DND-41 (cell line): ENCODE results near the gene AK8.
A peak's percentile ranks its signal among the peaks of the same experiment; 100 is the strongest.

Source experiments
- ATAC-seq: fragments of 200-7000 bp; cut with Tn5 transposase; 3 replicates; pipeline ENCODE4 v1.9.1; 2021; ENCODE audit warnings: low read depth; ENCODE audit not compliant: insufficient read depth
- DNase-seq: peaks from one replicate; pipeline ENCODE4 v3.0.0-alpha.2; 2020
- H2AFZ ChIP-seq: 2 replicates; pipeline ENCODE4 v1.6.0; 2012; ENCODE audit warnings: low read depth, low read length
- H3K27ac ChIP-seq: 2 replicates; pipeline ENCODE4 v1.5.1; 2012; ENCODE audit warnings: low read length, inconsistent platforms
- H3K27me3 ChIP-seq: fragments of 200-600 bp; sonication (generic); 2 replicates; pipeline ENCODE4 v1.6.0; 2012; ENCODE audit warnings: low read length, mild to moderate bottlenecking, inconsistent platforms; ENCODE audit not compliant: insufficient read depth, poor library complexity
- H3K36me3 ChIP-seq: 2 replicates; pipeline ENCODE4 v1.5.1; 2012; ENCODE audit warnings: low read length, inconsistent platforms; ENCODE audit not compliant: insufficient read depth
- H3K4me1 ChIP-seq: 2 replicates; pipeline ENCODE4 v1.5.1; 2012; ENCODE audit warnings: mild to moderate bottlenecking, low read length; ENCODE audit not compliant: insufficient read depth
- H3K4me2 ChIP-seq: 2 replicates; pipeline ENCODE4 v1.6.0; 2012; ENCODE audit warnings: mild to moderate bottlenecking, moderate library complexity, low read length, inconsistent platforms; ENCODE audit not compliant: insufficient read depth
- H3K4me3 ChIP-seq, 2 experiments: fragments of 200-600 bp in 1 of 2; shearing (Covaris generic) in 1 of 2; 2 replicates each; pipeline ENCODE4 v1.5.1; 2012 to 2016; ENCODE audit warnings: inconsistent platforms in 2 of 2, low read length in 2 of 2, mild to moderate bottlenecking in 2 of 2, low read depth in 1 of 2, moderate library complexity in 1 of 2
- H3K79me2 ChIP-seq: 2 replicates; pipeline ENCODE4 v1.6.0; 2012; ENCODE audit warnings: low read length, inconsistent platforms; ENCODE audit not compliant: insufficient read depth
- H3K9ac ChIP-seq: 2 replicates; pipeline ENCODE4 v1.6.0; 2012; ENCODE audit warnings: low read depth, mild to moderate bottlenecking, inconsistent platforms, low read length, moderate library complexity
- H3K9me3 ChIP-seq: 2 replicates; pipeline ENCODE4 v1.5.1; 2012; ENCODE audit warnings: low read length, moderate library complexity, mild to moderate bottlenecking, inconsistent platforms; ENCODE audit not compliant: insufficient read depth, severe bottlenecking
- H4K20me1 ChIP-seq: 2 replicates; pipeline ENCODE4 v1.6.0; 2012; ENCODE audit warnings: low read length; ENCODE audit not compliant: insufficient read depth
- CTCF ChIP-seq: IDR thresholded peaks from 2 replicates; pipeline ENCODE4 v1.5.1; 2012; ENCODE audit warnings: borderline replicate concordance, low read length, moderate library complexity, mild to moderate bottlenecking; ENCODE audit not compliant: poor library complexity, severe bottlenecking; ENCODE audit errors: extremely low read depth
- EZH2 ChIP-seq: IDR thresholded peaks from 3 replicates; pipeline ENCODE4 v1.6.1; 2012; ENCODE audit warnings: borderline replicate concordance, low read depth, mild to moderate bottlenecking, moderate library complexity, low read length, inconsistent platforms; ENCODE audit not compliant: severe bottlenecking

AK8 gene

GRCh38 chr9:132823370-132824145, 54.5 kb downstream of the AK8 start:
- TF ChIP-seq CTCF, result peak; percentile 44
- TF ChIP-seq EZH2, result no peak
- ATAC-seq (peak; percentile 85), DNase-seq (peak; percentile 90)
- Histone ChIP-seq H3K27me3 (no peaks in the 10 kb centered on the region), H4K20me1 (no peaks in the 10 kb centered on the region), H3K9ac (0 out of 2 replicates have a peak overlapping the region, but pooled peaks have one; percentile 7), H3K27ac (peak overlapping the region; percentile 59), H3K4me1 (peaks cover 24% of the 10 kb centered on the region), H3K36me3 (no peaks in the 10 kb centered on the region), H3K4me2 (peak overlapping the region; percentile 42), H3K4me3 (no peak overlapping the region), H2AFZ (peak overlapping the region; percentile 31; the same call in 1 of the 2 replicates), H3K9me3 (no peaks in the 10 kb centered on the region), H3K79me2 (no peaks in the 10 kb centered on the region)

GRCh38 chr9:132820169-132820944, 57.7 kb downstream of the AK8 start:
- Histone ChIP-seq H3K27ac (no peak overlapping the region), H3K27me3 (no peaks in the 10 kb centered on the region), H3K4me2 (no peak overlapping the region), H3K79me2 (no peaks in the 10 kb centered on the region), H3K4me3 (no peak overlapping the region), H3K4me1 (peaks cover 24% of the 10 kb centered on the region), H3K9ac (no peak overlapping the region), H4K20me1 (no peaks in the 10 kb centered on the region), H3K9me3 (no peaks in the 10 kb centered on the region), H3K36me3 (no peaks in the 10 kb centered on the region), H2AFZ (no peak overlapping the region)
- DNase-seq (no peak), ATAC-seq (no peak)
- TF ChIP-seq EZH2 (no peak), CTCF (no peak)

GRCh38 chr9:132818588-132818987, 59.5 kb downstream of the AK8 start:
- ATAC-seq, result no peak
- H2AFZ ChIP-seq, result no peak overlapping the region
- H3K27ac ChIP-seq, result no peak overlapping the region
- H3K9me3 ChIP-seq, result no peaks in the 10 kb centered on the region
- no peaks in the 10 kb centered on the region for H3K79me2 ChIP-seq
- DNase-seq, result no peak
- no peaks in the 10 kb centered on the region for H4K20me1 ChIP-seq
- no peak overlapping the region for H3K4me2 ChIP-seq
- H3K9ac ChIP-seq, result no peak overlapping the region
- peaks cover 11% of the 10 kb centered on the region for H3K4me1 ChIP-seq
- no peaks in the 10 kb centered on the region for H3K27me3 ChIP-seq
- no peaks in the 10 kb centered on the region for H3K36me3 ChIP-seq
- no peak overlapping the region for H3K4me3 ChIP-seq
- no peak for TF ChIP-seq EZH2
- no peak for TF ChIP-seq CTCF
